ENCODE data around the gene PTRH2.

- TF ChIP-seq, protein P1, sequence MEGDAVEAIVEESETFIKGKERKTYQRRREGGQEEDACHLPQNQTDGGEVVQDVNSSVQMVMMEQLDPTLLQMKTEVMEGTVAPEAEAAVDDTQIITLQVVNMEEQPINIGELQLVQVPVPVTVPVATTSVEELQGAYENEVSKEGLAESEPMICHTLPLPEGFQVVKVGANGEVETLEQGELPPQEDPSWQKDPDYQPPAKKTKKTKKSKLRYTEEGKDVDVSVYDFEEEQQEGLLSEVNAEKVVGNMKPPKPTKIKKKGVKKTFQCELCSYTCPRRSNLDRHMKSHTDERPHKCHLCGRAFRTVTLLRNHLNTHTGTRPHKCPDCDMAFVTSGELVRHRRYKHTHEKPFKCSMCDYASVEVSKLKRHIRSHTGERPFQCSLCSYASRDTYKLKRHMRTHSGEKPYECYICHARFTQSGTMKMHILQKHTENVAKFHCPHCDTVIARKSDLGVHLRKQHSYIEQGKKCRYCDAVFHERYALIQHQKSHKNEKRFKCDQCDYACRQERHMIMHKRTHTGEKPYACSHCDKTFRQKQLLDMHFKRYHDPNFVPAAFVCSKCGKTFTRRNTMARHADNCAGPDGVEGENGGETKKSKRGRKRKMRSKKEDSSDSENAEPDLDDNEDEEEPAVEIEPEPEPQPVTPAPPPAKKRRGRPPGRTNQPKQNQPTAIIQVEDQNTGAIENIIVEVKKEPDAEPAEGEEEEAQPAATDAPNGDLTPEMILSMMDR (IDR thresholded peaks at IDR 0.05; ENCODE audit: poor library complexity) = no peak
- no peak for TF ChIP-seq EZH2 (IDR thresholded peaks at IDR 0.05; ENCODE audit: borderline replicate concordance)
Measured at GRCh38 chr17:59678918-59679317, 28.3 kb downstream of the PTRH2 start.
